K562 treated with DMSO at 1 percent for 12 hours (cell line): ENCODE results near the gene LDHD. TPM values are rescaled to one million over a fixed set of nuclear protein-coding genes. Genes with fewer than 3 reads are reported as not detected.

ENCODE experiments used
- total RNA-seq: library from RNA; unstranded; fragments of 300-600 nt; gene quantifications from 2 replicates; pipeline ENCODE4 v1.2.3, GENCODE V29; 2022; ENCODE audit not compliant: insufficient read depth

The LDHD gene
- 0.72 TPM in 1 of 2 replicates, not detected in the other for total RNA-seq

GRCh38 chr16:75116081-75116910 lies at the start of gene LDHD:
Gene LDHD, minus strand, starts transcription at chr16:75116780. Its CDS starts 60 bp downstream, at chr16:75116720.

GRCh38 chr16:75148311-75149195 lies 32.0 kb upstream of the LDHD start, which contains the start of gene ZFP1:
Gene ZFP1, plus strand, starts transcription at chr16:75148524. Its CDS starts 4,428 bp downstream, at chr16:75152952.

Other genes starting within 250 kb of the LDHD start
- 12.2 and 33.2 TPM in 2 replicates for gene WDR59, start 131.7 kb downstream of the LDHD start, total RNA-seq
- gene ZNRF1, start 117.8 kb downstream of the LDHD start, total RNA-seq = 24.7 and 43.8 TPM in 2 replicates
- gene ZFP1, start 31.7 kb upstream of the LDHD start, total RNA-seq = 1.6 and 5.9 TPM in 2 replicates
- gene CTRB2, start 90.4 kb upstream of the LDHD start, total RNA-seq = not detected in 2 replicates
- not detected in 2 replicates for gene CTRB1, start 102.2 kb upstream of the LDHD start, total RNA-seq
- 23.3 and 26.7 TPM in 2 replicates for gene BCAR1, start 134.8 kb upstream of the LDHD start, total RNA-seq